HepG2 (cell line): ENCODE data around the gene KCNAB3. TPM values are rescaled to one million over a fixed set of nuclear protein-coding genes. Genes with fewer than 3 reads are reported as not detected.

Source experiments
- ARID5B ChIP-seq: IDR thresholded peaks from 2 replicates; pipeline ENCODE4 v1.4.0; 2020; ENCODE audit warnings: mild to moderate bottlenecking, missing genetic modification reagents
- ATF2 ChIP-seq: sonication (generic); formaldehyde crosslinking; IDR thresholded peaks from 2 replicates; pipeline ENCODE4 v1.4.0; 2020; ENCODE audit warnings: missing genetic modification reagents
- ESRRA ChIP-seq: sonication (generic); formaldehyde crosslinking; IDR thresholded peaks from 2 replicates; pipeline ENCODE4 v1.5.1; 2020; ENCODE audit warnings: mild to moderate bottlenecking, low read depth, missing genetic modification reagents
- ETV6 ChIP-seq: sonication (generic); formaldehyde crosslinking; conservative IDR thresholded peaks from 2 replicates; pipeline ENCODE4 v1.4.0; 2020; ENCODE audit warnings: missing genetic modification reagents
- GZF1 ChIP-seq: sonication (generic); formaldehyde crosslinking; IDR thresholded peaks from 2 replicates; pipeline ENCODE4 v1.5.1; 2020; ENCODE audit warnings: mild to moderate bottlenecking, missing genetic modification reagents
- RELA ChIP-seq: sonication (generic); formaldehyde crosslinking; IDR thresholded peaks from 2 replicates; pipeline ENCODE4 v1.4.0; 2020; ENCODE audit warnings: missing genetic modification reagents
- SMARCC2 ChIP-seq: fragments of 450-650 bp; IDR thresholded peaks from 2 replicates; pipeline ENCODE4 v1.6.1; 2017; ENCODE audit warnings: antibody characterized with exemption, mild to moderate bottlenecking
- TOPORS ChIP-seq: sonication (generic); formaldehyde crosslinking; IDR thresholded peaks from 2 replicates; pipeline ENCODE4 v1.8.0; 2023; ENCODE audit warnings: mild to moderate bottlenecking, missing genetic modification reagents
- YEATS2 ChIP-seq: sonication (generic); formaldehyde crosslinking; IDR thresholded peaks from 2 replicates; pipeline ENCODE4 v1.4.0; 2020; ENCODE audit warnings: missing genetic modification reagents, borderline replicate concordance
- ZBTB43 ChIP-seq: sonication (generic); formaldehyde crosslinking; conservative IDR thresholded peaks from 2 replicates; pipeline ENCODE4 v1.4.0; 2020; ENCODE audit warnings: missing genetic modification reagents
- ZNF33B ChIP-seq: sonication (generic); formaldehyde crosslinking; IDR thresholded peaks from 2 replicates; pipeline ENCODE4 v1.5.1; 2020; ENCODE audit warnings: mild to moderate bottlenecking, missing genetic modification reagents
- ZNF431 ChIP-seq: sonication (generic); formaldehyde crosslinking; IDR thresholded peaks from 2 replicates; pipeline ENCODE4 v1.9.0; 2022; ENCODE audit warnings: missing genetic modification reagents, low read depth, mild to moderate bottlenecking, borderline replicate concordance
- ZNF432 ChIP-seq: sonication (generic); formaldehyde crosslinking; IDR thresholded peaks from 2 replicates; pipeline ENCODE4 v1.5.0; 2020; ENCODE audit warnings: missing genetic modification reagents, mild to moderate bottlenecking, borderline replicate concordance
- ZNF607 ChIP-seq: sonication (generic); formaldehyde crosslinking; IDR thresholded peaks from 2 replicates; pipeline ENCODE4 v1.5.1; 2020; ENCODE audit warnings: missing genetic modification reagents, mild to moderate bottlenecking, borderline replicate concordance
- ZNF660 ChIP-seq: sonication (generic); formaldehyde crosslinking; IDR thresholded peaks from 2 replicates; pipeline ENCODE4 v1.5.1; 2020; ENCODE audit warnings: mild to moderate bottlenecking, low read depth, missing genetic modification reagents, borderline replicate concordance
- ZSCAN25 ChIP-seq: sonication (generic); formaldehyde crosslinking; IDR thresholded peaks from 2 replicates; pipeline ENCODE4 v1.8.0; 2022; ENCODE audit warnings: mild to moderate bottlenecking, missing genetic modification reagents
- ZUFSP ChIP-seq: sonication (generic); formaldehyde crosslinking; IDR thresholded peaks from 2 replicates; pipeline ENCODE4 v1.9.0; 2021; ENCODE audit warnings: missing genetic modification reagents, mild to moderate bottlenecking, borderline replicate concordance
- polyA plus RNA-seq, 8 experiments: library from polyadenylated mRNA; depleted of rRNA in 3 of 8; stranded (reverse) in 7 of 8; unstranded in 1 of 8; fragments of >200 nt; fragmentation: Illumina TruSeq in 4 of 8; extraction: Trizol in 4 of 8; gene quantifications; 2 replicates each; pipeline versions ENCODE4 v1.2.1 to v1.2.3, GENCODE V29; 2011 to 2016; ENCODE audit warnings: low read depth in 4 of 8, missing spikeins in 1 of 8, mixed read lengths in 1 of 8; ENCODE audit not compliant: insufficient read depth in 1 of 8
- total RNA-seq, 5 experiments: library from RNA; depleted of rRNA; stranded (reverse); fragments of >200 nt; fragmentation: Illumina TruSeq; extraction: Trizol; gene quantifications; 2 replicates each; pipeline ENCODE4 v1.2.3, GENCODE V29; 2016; ENCODE audit warnings: low read depth in 1 of 5
- TF ChIP-seq, protein P1 (sequence below): sonication (generic); formaldehyde crosslinking; IDR thresholded peaks from 2 replicates; pipeline ENCODE4 v1.4.0; 2020; ENCODE audit warnings: missing genetic modification reagents

KCNAB3 gene
- total and polyA plus RNA-seq, 2 of the 13 experiments (the other 11 are each of a cell fraction or from before 2014, with no cell fraction given), result 0.29 to 0.88 TPM

DNA sequence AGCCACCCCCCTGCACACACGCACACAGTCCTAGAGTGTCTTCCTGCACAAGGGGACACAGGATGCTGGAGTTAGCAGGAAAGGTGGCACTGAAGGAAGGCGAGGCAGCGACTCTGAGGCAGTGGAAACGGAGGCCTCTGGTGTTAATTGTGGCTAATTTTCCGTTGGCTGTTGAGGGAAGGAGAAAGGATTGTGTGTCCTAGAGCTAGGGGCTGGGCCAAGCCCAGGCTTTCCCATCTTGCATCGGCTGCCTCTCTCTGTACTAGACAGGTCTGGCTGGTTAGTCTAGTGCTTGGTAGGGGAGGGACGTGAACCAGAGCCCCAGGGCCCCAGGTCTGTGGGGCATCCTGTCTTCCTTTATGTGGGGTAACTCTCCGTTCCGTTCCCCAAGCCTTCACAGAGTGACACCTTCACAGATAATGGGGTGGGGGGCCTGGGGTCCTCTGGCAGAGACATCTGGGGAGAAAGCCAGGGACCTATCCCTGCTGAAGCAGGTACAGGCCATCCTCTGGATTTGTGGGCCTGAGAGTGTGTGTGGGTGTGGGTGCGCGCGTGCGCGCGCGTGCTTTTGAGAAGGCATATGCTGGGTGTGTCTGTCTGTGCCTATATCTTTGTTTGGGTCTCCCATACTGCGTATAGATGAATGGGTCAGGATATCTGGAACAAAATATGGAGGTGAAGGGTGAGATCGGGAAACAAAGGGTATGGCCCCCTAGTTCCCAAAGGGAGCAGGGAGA, 41.3 kb downstream of the KCNAB3 start, which contains the start of gene CHD3 (continued):
- TF ChIP-seq ZNF607, result no peak; the same call in 1 of the 2 replicates
- no peak for TF ChIP-seq ZNF660 (CRISPR knock-in tag)
- no peak for TF ChIP-seq ZNF431 (CRISPR knock-in tag)
- TF ChIP-seq ZNF432 (CRISPR knock-in tag), result no peak
- TF ChIP-seq ZSCAN25, result peak; percentile 12; the same call in 1 of the 2 replicates
- TF ChIP-seq GZF1, result no peak
- TF ChIP-seq RELA (CRISPR knock-in tag), result no peak
- TF ChIP-seq SMARCC2, result no peak
- no peak for TF ChIP-seq ETV6 (CRISPR knock-in tag)
- no peak for TF ChIP-seq YEATS2 (CRISPR knock-in tag)
- TF ChIP-seq TOPORS, result no peak
- TF ChIP-seq ESRRA (CRISPR knock-in tag), result no peak
- TF ChIP-seq, protein P1, sequence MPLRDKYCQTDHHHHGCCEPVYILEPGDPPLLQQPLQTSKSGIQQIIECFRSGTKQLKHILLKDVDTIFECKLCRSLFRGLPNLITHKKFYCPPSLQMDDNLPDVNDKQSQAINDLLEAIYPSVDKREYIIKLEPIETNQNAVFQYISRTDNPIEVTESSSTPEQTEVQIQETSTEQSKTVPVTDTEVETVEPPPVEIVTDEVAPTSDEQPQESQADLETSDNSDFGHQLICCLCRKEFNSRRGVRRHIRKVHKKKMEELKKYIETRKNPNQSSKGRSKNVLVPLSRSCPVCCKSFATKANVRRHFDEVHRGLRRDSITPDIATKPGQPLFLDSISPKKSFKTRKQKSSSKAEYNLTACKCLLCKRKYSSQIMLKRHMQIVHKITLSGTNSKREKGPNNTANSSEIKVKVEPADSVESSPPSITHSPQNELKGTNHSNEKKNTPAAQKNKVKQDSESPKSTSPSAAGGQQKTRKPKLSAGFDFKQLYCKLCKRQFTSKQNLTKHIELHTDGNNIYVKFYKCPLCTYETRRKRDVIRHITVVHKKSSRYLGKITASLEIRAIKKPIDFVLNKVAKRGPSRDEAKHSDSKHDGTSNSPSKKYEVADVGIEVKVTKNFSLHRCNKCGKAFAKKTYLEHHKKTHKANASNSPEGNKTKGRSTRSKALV (CRISPR knock-in tag), result no peak
- no peak for TF ChIP-seq ZNF33B (CRISPR knock-in tag)
- no peak for TF ChIP-seq ZBTB43 (CRISPR knock-in tag)
- TF ChIP-seq ZUFSP (CRISPR knock-in tag), result no peak
- no peak for TF ChIP-seq ARID5B (CRISPR knock-in tag)
- no peak for TF ChIP-seq ATF2 (CRISPR knock-in tag)
